Iris pigment epithelial cell (primary cell): ENCODE data around the gene LPIN1.
A peak's percentile ranks its signal among the peaks of the same experiment; 100 is the strongest.

Source experiments
- DNase-seq: peaks from one replicate; pipeline ENCODE4 v3.0.0-alpha.2; 2011; ENCODE audit warnings: low read depth

The LPIN1 gene, protein sequence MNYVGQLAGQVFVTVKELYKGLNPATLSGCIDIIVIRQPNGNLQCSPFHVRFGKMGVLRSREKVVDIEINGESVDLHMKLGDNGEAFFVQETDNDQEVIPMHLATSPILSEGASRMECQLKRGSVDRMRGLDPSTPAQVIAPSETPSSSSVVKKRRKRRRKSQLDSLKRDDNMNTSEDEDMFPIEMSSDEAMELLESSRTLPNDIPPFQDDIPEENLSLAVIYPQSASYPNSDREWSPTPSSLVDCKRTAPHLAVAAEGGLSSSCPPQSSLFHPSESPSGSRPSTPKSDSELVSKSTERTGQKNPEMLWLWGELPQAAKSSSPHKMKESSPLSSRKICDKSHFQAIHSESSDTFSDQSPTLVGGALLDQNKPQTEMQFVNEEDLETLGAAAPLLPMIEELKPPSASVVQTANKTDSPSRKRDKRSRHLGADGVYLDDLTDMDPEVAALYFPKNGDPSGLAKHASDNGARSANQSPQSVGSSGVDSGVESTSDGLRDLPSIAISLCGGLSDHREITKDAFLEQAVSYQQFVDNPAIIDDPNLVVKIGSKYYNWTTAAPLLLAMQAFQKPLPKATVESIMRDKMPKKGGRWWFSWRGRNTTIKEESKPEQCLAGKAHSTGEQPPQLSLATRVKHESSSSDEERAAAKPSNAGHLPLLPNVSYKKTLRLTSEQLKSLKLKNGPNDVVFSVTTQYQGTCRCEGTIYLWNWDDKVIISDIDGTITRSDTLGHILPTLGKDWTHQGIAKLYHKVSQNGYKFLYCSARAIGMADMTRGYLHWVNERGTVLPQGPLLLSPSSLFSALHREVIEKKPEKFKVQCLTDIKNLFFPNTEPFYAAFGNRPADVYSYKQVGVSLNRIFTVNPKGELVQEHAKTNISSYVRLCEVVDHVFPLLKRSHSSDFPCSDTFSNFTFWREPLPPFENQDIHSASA

DNA sequence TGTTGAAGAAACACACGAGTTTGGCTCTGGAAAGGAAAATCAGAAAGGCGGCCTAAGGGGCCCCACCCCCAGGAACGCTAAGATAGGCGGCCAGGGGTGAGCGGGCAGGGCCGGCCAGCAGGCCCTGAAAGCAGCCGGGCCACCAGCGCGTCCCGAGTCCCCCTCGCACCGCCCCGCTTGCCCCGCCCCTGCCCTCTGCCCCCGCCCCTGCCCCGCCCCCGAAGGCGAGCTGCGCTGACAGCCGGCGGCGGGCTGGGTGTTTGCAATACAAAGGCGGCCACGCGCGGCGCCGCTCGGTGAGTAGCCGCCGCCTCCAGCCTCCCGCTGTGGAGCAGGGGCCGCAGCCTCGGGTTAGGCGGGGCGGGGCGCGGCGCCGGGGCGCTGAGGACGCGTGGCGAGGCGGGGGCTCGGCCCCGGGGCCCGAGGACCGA is at the start of gene LPIN1:
Gene LPIN1 (plus strand): TSS at position 257 of the 431 bp plus-strand sequence. CDS start 18,910 bp downstream, outside the sequence.
- DNase-seq = peak; percentile 88

DNA sequence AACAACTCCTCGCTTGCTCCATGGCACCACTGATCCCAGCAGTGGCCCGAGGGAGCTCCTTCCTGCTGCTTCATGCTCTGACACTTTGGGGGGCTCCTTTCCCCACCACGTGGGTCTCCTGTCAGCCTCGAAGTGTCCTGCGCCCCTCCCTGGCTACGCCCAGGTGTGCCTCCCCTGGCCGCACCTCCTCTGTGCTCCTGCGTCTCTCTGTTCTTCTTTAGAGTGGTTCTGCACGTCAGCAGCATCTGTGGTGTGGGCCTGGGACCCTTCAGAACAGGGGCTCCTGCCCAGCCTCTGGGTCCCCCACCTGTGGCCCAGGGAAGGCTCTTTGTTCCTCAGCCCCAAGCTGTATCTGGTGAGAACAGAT is 49.7 kb upstream of the LPIN1 start:
- DNase-seq = no peak

- peak; percentile 62 for DNase-seq
Observed at GRCh38 chr2:11697103-11697871, 49.1 kb upstream of the LPIN1 start.

DNA sequence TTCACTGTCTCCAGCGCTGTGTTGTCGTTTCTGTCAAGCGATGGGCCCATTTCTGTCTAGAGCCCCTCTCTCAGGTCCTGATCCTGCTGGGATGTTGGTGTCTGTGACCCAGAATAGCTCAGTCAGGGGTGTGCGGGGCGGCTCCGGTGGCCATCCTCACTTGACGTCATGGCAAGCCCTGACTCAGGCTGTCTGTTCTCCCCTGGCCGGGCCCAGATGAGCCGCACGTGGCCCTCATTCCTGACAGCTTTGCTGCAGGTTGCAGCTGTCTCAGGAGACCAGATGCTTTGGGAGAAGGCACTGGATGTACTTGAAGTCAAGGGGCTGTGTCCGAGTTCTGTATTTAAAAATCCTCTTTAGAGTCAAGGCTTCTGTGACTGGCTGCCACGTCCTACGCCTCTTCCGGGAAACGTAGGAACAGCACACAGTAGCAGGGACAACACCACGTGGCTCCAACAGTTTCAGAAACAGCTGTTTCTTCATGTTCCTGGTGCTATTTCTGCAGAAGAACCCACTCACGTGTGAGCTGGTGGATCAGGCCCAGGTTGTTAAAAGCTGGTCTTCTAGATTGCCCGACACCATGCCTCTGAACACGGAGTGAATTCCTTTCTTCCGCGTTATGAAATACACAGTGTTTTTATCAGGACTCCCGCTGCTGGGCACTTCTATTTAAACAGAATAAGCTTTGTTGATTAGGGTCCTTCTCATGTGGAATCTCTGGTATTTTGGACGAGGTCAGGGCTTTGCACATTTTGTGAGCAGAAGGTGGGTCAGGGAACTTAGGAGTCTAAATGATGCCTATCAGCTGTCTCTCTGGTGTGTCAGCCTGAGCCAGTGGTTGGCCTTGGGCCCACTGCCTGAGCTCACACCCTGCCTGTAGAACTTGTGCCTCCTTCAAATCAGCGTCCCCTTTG is 48.2 kb upstream of the LPIN1 start:
- DNase-seq = peak; percentile 31

DNA sequence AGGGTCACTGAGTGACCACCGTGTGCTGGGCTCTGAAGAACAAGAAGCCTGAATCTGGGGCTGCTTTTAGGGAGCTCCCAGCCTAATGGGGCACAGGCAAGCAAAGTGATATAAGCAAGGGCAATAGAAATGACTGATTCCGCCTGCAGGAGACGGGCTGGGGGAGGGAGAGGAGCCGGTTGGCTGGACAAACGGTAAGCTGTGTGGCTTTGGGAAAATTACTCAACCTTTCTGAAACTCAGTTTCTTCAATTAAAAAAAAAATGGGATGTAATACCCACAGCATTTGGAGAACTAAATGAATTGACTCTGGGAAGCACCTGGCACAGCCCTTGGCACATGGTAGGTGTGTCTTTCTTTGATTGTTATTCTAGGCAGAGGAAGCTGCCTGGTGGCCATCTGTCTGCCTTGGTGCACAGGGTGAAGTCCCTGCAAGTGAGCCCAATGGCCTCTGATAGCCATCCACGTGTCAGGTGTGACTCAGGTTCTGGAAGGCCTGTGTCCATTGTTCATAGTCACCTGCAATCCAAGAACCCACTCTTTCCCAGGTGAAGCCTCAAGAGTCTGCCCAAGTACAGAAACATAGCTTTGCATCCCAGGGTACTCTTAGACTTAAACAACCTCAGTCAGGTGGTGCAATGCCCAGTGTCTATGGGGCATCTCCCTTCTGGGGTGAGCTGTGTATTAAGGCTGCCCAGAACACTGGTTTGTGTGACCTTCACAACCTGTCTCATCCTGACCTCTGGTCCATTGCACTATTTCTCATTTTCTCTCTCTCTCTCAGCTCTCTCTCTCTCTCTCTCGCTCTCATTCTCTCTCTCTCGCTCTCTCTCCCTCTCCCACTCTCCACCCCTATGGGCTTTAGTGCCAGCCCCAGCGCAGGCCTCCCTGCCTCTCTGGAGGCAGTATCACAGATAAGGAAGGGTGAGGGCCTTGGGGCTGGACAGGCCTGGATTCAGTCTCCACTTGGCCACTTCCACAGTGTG is 46.5 kb upstream of the LPIN1 start:
- DNase-seq = no peak

DNA sequence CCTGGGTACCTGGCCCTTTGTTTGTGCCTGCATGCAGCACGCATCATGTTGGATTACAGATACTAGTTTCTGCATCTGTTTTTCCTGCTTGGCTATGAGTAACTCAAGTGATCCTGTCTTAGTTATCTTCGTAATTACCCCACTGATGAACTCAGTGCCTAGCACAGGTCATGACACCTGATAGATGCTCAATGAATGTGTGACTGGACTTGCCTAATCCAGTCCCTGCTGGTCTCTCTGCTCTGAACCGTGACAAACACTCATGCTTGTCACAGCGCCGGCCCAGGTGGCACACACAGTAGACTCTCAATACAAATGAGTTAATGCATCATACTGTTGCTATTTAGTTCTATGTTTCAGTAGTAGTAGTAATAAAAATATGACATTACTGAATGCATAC is 45.2 kb upstream of the LPIN1 start:
- DNase-seq = no peak

DNA sequence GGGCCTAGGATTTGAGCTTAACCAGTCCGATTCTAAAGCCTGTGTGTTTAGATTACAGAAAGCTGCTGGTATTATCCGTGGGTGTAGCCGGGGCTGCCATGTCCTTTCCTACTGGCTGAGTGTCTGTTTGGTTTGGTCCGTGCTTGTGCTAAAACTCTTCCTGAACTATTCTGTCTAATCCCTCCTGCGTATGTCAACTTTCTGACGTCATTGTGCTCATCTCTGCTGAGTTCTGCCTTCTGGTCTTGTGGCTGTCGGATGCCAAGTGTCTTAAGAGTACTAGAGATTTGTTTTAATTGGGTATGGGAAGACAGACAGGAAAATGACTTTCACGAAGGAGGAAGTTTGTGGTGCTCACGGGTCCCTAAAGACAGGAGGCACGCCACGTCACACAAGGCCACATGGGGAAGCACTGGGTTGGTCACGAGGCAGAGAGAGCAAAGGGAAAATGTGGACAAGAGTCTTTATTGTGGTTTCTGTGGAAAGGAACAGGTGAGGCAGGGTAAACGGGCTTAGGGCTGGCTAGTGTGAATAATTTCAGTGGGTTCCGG is 44.6 kb upstream of the LPIN1 start:
- DNase-seq = peak; percentile 91

DNA sequence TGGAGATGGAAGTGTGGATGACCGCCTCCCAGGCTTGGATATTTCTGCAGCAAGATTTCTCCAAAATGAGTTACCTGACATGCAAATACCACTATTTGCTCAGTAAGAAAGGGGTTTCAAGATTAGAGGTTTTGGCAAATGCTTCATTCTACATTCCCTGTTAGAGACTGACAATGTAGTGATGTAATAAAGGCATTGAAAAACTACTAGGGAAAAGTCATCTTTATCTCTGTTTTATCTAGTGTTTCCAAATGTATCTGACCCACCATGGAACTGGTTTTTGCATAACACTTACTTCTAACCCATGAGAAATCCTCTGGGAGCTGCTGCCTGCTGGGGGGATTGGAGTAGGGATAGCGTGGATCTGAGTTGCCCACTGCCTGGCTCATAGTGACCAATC is 43.5 kb upstream of the LPIN1 start:
- no peak for DNase-seq

DNA sequence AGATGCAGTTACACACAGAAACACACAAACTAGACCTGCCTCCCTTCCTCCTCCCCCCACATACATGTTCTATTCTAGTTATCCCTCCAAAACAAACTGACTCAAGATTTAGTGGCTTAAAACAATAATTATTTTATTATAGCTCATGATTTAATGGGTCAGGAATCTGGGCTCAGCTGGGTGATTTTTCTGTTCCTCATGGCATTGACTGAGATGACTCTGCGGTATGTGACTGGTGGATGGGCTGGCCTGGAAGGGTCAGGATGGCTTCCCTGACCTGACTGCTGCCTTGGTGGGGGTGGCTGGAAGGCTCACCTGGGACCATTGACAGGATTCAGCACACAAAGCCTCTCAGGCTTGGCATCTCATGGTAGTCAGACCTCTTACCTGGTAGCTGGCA is 42.7 kb upstream of the LPIN1 start:
- peak; percentile 53 for DNase-seq

DNA sequence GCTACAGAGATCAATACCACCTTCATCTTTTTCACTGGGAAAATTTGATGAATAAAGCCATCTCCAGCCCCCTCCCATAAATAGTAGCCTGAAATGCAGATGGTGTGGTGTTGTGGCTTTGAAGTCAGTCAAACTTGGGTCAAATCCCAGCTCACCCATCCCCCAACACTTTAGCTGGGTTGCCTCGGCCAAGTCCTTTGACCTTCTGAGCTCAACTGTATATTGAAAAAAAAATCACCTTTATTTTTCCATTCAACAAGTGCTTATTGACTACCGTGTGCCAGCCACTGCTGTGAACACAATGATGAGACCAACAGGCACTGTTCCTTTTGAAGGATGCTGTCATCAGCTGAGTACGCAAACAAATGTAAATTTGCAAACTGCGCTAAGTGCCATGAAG is 41.4 kb upstream of the LPIN1 start:
- no peak for DNase-seq

- DNase-seq = no peak
Observed at GRCh38 chr2:11705711-11706110, 40.7 kb upstream of the LPIN1 start.

GRCh38 chr2:11708106-11708505 is 38.3 kb upstream of the LPIN1 start:
- DNase-seq = no peak

DNA sequence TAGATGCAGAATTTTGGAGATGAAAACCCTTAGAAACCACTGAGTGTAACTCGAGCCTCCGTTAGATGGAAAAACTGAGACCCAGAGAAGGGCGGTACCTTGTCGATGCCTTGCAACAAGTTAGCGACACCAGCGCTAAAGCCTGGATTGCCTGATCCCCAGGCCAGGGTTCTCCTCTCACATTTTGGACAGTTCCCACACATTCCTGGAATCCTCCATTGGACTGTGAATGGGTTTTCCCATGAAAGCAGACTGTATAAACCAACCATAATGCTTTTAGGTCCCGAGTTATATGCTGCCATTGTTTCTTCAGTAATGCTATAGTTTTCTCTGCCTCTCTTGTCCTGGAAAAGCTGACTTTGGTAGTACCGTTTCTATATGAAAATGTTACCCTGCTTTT is 37.1 kb upstream of the LPIN1 start:
- no peak for DNase-seq

GRCh38 chr2:11710210-11710609 is 36.2 kb upstream of the LPIN1 start:
- peak; percentile 94 for DNase-seq

GRCh38 chr2:11710632-11711353 is 35.6 kb upstream of the LPIN1 start:
- peak; percentile 11 for DNase-seq

DNA sequence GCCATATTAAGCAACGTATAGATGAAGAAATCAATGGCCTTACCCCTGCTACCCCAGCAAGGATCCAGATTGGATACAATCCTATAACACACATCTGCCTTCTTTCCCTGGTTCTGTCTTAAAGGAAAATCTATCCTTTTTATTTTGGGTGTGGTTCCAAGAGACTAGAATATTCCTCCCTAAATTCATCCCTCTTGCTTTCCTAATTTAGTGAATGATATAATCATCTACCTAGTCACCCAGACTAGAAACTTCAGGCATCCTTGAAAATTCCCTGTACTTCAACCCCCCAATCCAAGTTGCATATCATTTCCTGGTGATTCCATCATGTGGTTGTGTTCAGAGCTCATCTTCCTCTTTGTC is 35.1 kb upstream of the LPIN1 start:
- DNase-seq = no peak

DNA sequence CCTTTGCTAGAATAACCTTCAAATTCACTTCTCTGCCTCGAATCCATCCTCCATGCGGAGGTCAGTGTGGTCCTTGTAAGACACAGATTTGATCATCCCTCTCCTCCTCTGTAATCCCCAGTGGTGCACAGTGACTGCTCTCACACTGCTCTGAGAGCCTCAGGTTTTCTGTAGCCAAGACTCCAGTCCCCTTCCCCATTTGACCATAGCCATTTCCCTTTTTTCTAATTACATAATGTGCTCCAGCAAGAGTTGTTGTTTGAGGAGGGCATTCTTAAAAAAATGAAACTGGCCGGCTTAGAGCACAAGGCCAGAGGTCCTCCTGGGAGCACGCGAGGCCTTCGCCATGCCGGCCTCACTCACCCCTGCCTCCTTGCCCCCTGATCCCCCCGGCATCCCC is 34.7 kb upstream of the LPIN1 start:
- DNase-seq = no peak

GRCh38 chr2:11712866-11713265 is 33.6 kb upstream of the LPIN1 start:
- peak; percentile 34 for DNase-seq

GRCh38 chr2:11713815-11714214 is 32.6 kb upstream of the LPIN1 start:
- no peak for DNase-seq
